ENCODE results near the gene AQP3.

GRCh38 chr9:33429256-33429985, 18.0 kb downstream of the AQP3 start:
- TF ChIP-seq CTCF (IDR thresholded peaks at IDR 0.05): no peak
- TF ChIP-seq POLR2AphosphoS5 (IDR thresholded peaks at IDR 0.05; ENCODE audit: insufficient read depth in 1 of 2, low read depth in 1 of 2): no peak
